Adrenal gland (tissue), 12 donors: ENCODE measurements around the gene TRAK1. TPM values are rescaled to one million over a fixed set of nuclear protein-coding genes. Genes with fewer than 3 reads are reported as not detected.
A peak's percentile ranks its signal among the peaks of the same experiment; 100 is the strongest.

Source experiments
- DNase-seq, 7 donors: peaks; one replicate each; pipeline ENCODE4 v3.0.0-alpha.2; 2019 to 2020
- H3K27ac ChIP-seq, 5 donors: fragments of 200-600 bp; sonication (generic) in 4 of 5; 1 replicate in 3 of 5; 2 replicates in 2 of 5; pipeline versions ENCODE4 v1.5.1 to v1.8.0; 2016 to 2020; ENCODE audit warnings: mild to moderate bottlenecking in 1 of 5
- H3K27me3 ChIP-seq: fragments of 200-600 bp; 2 replicates; pipeline ENCODE4 v1.8.0; 2021
- H3K36me3 ChIP-seq, 2 donors: fragments of 200-600 bp; replicated peaks in 1 of 2; 1 replicate in 1 of 2; 2 replicates in 1 of 2; pipeline versions ENCODE4 v1.5.1 to v1.8.0; 2018 to 2022
- H3K4me1 ChIP-seq, 2 donors: fragments of 200-600 bp; replicated peaks in 1 of 2; 1 replicate in 1 of 2; 2 replicates in 1 of 2; pipeline versions ENCODE4 v1.5.1 to v1.8.0; 2018 to 2021
- H3K4me3 ChIP-seq, 4 donors: fragments of 200-600 bp; sonication (generic) in 3 of 4; one replicate each; pipeline ENCODE4 v1.5.1; 2016 to 2018
- H3K9me3 ChIP-seq, 3 donors: fragments of 200-600 bp; sonication (generic) in 1 of 3; replicated peaks in 1 of 3; 1 replicate in 2 of 3; 2 replicates in 1 of 3; pipeline versions ENCODE4 v1.5.1 to v1.8.0; 2016 to 2021
- CTCF ChIP-seq, 6 experiments: fragments of 450-650 bp in 4 of 6; fragments of 200-600 bp in 2 of 6; sonication (generic) in 1 of 6; IDR thresholded peaks; 1 replicate in 5 of 6; 2 replicates in 1 of 6; pipeline versions ENCODE4 v1.5.1 to v1.8.0; 2016 to 2021; ENCODE audit warnings: antibody characterized with exemption in 6 of 6, mild to moderate bottlenecking in 2 of 6, moderate library complexity in 1 of 6
- POLR2A ChIP-seq, 2 donors: fragments of 450-650 bp; IDR thresholded peaks; one replicate each; pipeline ENCODE4 v1.6.1; 2017; ENCODE audit warnings: antibody characterized with exemption in 2 of 2, mild to moderate bottlenecking in 2 of 2, moderate library complexity in 1 of 2
- WGBS, 4 donors: extraction: QIAGEN DNeasy Blood & Tissue Kit in 2 of 4; methylation state at CpG; one replicate each; pipeline versions ENCODE4 v1.1.5 to v1.1.7; 2013 to 2017; 5-methylcytosine and 5-hydroxymethylcytosine counted together
- intact Hi-C, 2 donors: fragments of 100-400 bp; cut with DNase I; formaldehyde crosslinking; loops; one replicate each; pipeline versions ENCODE4 v1.14.1 to v1.15.0; 2022 to 2023
- polyA plus RNA-seq, 3 donors: library from polyadenylated mRNA; stranded (reverse); fragments of 200-250 nt in 2 of 3; fragments of 350-450 nt in 1 of 3; fragmentation: Illumina TruSeq in 1 of 3; extraction: RNeasy Lipid Tissue Mini Kit (QIAGEN cat#74804) in 1 of 3; gene quantifications; one replicate each; pipeline ENCODE4 v1.2.3, GENCODE V29; 2013 to 2014
- total RNA-seq, 9 donors: library from RNA; depleted of rRNA in 4 of 9; stranded (reverse); fragments of >200 nt in 4 of 9; fragments of 120-200 nt in 1 of 9; fragmentation: NEBNext Ultra II Directional in 1 of 9; extraction: Animal tissue kit (Norgen Biotek cat#: 25700) in 1 of 9; gene quantifications; one replicate each; pipeline versions ENCODE4 v1.1.0 to v1.2.4, GENCODE V29; 2013 to 2023
- donor health status: healthy with polysubstance abuse.
- donor health status: Bipolar disorder and iron deficiency.
- donor health status: DM: yes; HTN: yes; CAD: no.
- donor health status: DM: no; HTN: no; CAD: no.
- donor health status: DM: no; HTN: no; CAD: no.
- donor health status: DM: yes; HTN: yes; CAD: no.

TRAK1 gene
- total and polyA plus RNA-seq, 12 donors = 13.1 to 38.1 (median 26.4) TPM

GRCh38 chr3:42052132-42052483 is 39.0 kb upstream of the TRAK1 start:
- no peaks in the 10 kb centered on the region for H3K36me3 ChIP-seq
- H3K27ac ChIP-seq = peak overlapping the region in 4 of 5 donors; percentile 30 to 84 (median 82)
- TF ChIP-seq POLR2A (IDR thresholded peaks at IDR 0.05) (no peak), CTCF (IDR thresholded peaks at IDR 0.05) (no peak)
- no peaks in the 10 kb centered on the region for H3K27me3 ChIP-seq
- 69 to 84% (median 80%) methylated on average over 2 of the region's 2 CpGs for WGBS, 4 donors
- peaks cover 17 to 19% of the 10 kb centered on the region in 2 donors for H3K4me1 ChIP-seq
- no peaks in the 10 kb centered on the region for H3K9me3 ChIP-seq
- DNase-seq = no peak
- intact Hi-C loops = no loop called here
- no peak overlapping the region for H3K4me3 ChIP-seq

GRCh38 chr3:42052484-42053351 is 38.4 kb upstream of the TRAK1 start:
- no peaks in the 10 kb centered on the region for H3K36me3 ChIP-seq
- peaks cover 17 to 19% of the 10 kb centered on the region in 2 donors for H3K4me1 ChIP-seq
- H3K27ac ChIP-seq = peak overlapping the region in 4 of 5 donors; percentile 30 to 84 (median 82)
- no peaks in the 10 kb centered on the region for H3K27me3 ChIP-seq
- no peak for TF ChIP-seq CTCF (IDR thresholded peaks at IDR 0.05)
- peak in 1 of 2 donors; percentile 37 for TF ChIP-seq POLR2A (IDR thresholded peaks at IDR 0.05)
- intact Hi-C loops = no loop called here
- H3K4me3 ChIP-seq = no peak overlapping the region
- H3K9me3 ChIP-seq = no peaks in the 10 kb centered on the region
- WGBS, 4 donors = 45 to 56% (median 52%) methylated on average over 9 to 10 of the region's 10 CpGs
- DNase-seq = peak in 5 of 7 donors; percentile 23 to 51 (median 41)

- TF ChIP-seq POLR2A (IDR thresholded peaks at IDR 0.05) = no peak
- Histone ChIP-seq H3K9me3 (no peaks in the 10 kb centered on the region), H3K27me3 (no peaks in the 10 kb centered on the region), H3K4me1 (peaks cover 17 to 19% of the 10 kb centered on the region in 2 donors), H3K36me3 (no peaks in the 10 kb centered on the region), H3K4me3 (no peak overlapping the region), H3K27ac (peak overlapping the region in 2 of 5 donors; percentile 80 to 83)
- 81 to 90% (median 84%) methylated on average over 3 to 7 of the region's 7 CpGs for WGBS, 4 donors
- DNase-seq = peak in 2 of 7 donors; percentile 20 to 58
- intact Hi-C loops = no loop called here
Measured at GRCh38 chr3:42053476-42053875, 37.7 kb upstream of the TRAK1 start.

- peak in 1 of 7 donors; percentile 11 for DNase-seq
- H3K4me3 ChIP-seq = no peak overlapping the region
- H3K4me1 ChIP-seq = peaks cover 19 to 21% of the 10 kb centered on the region in 2 donors
- intact Hi-C loops = no loop called here
- TF ChIP-seq CTCF (IDR thresholded peaks at IDR 0.05) (no peak), POLR2A (IDR thresholded peaks at IDR 0.05) (no peak)
- no peaks in the 10 kb centered on the region for H3K27me3 ChIP-seq
- H3K9me3 ChIP-seq = no peaks in the 10 kb centered on the region
- no peaks in the 10 kb centered on the region for H3K36me3 ChIP-seq
- no peak overlapping the region for H3K27ac ChIP-seq
- WGBS, 4 donors = 87 to 96% (median 95%) methylated on average over 3 of the region's 3 CpGs
Measured at GRCh38 chr3:42055291-42055690, 35.9 kb upstream of the TRAK1 start.
